SK-N-SH (cell line): ENCODE results near the gene RPH3AL. TPM values are rescaled to one million over a fixed set of nuclear protein-coding genes. Genes with fewer than 3 reads are reported as not detected.

Experiments
- CTCF ChIA-PET: fragments of 300-600, 350-600 bp; formaldehyde crosslinking; extraction: SDS; loops from one replicate; lab custom pipeline; 2021; lab: Yijun Ruan, JAX
- POLR2A ChIA-PET: fragments of 350-600 bp; sonication (Branson Sonifier 250); formaldehyde crosslinking; extraction: SDS; loops from one replicate; lab custom pipeline; 2020; ENCODE audit warnings: antibody characterized with exemption, inconsistent platforms; lab: Yijun Ruan, JAX
- DNase-seq: peaks from one replicate; pipeline ENCODE4 v3.0.0; 2012
- H2AFZ ChIP-seq: fragments of 200-600 bp; sonication (generic); 2 replicates; pipeline ENCODE4 v1.8.1; 2016; ENCODE audit warnings: antibody characterized with exemption, mild to moderate bottlenecking, low read depth
- H3F3A ChIP-seq: fragments of 200-600 bp; sonication (generic); replicated peaks from 2 replicates; pipeline ENCODE3; 2016; ENCODE audit warnings: antibody characterized with exemption, mild to moderate bottlenecking; ENCODE audit not compliant: insufficient read depth
- H3K27ac ChIP-seq, 2 experiments: fragments of 200-500 bp in 1 of 2; fragments of 200-600 bp in 1 of 2; sonication (Bioruptor generic) in 1 of 2; sonication (generic), shearing (Covaris generic) in 1 of 2; 2 replicates each; pipeline versions ENCODE4 v1.5.1 to v1.6.1; 2014 to 2016; ENCODE audit warnings: low read depth in 2 of 2, inconsistent platforms in 1 of 2, low read length in 1 of 2, mild to moderate bottlenecking in 1 of 2, mixed read lengths in 1 of 2
- H3K27me3 ChIP-seq: fragments of 200-600 bp; sonication (generic), shearing (Covaris generic); 2 replicates; pipeline ENCODE4 v1.6.1; 2016; ENCODE audit warnings: mixed run types; ENCODE audit not compliant: insufficient read depth
- H3K36me3 ChIP-seq, 2 experiments: fragments of 200-500 bp in 1 of 2; fragments of 200-600 bp in 1 of 2; sonication (Bioruptor generic) in 1 of 2; sonication (generic) in 1 of 2; replicated peaks in 1 of 2; 2 replicates each; pipeline versions ENCODE3 to v1.5.1; 2014 to 2016; ENCODE audit warnings: low read length in 1 of 2, mild to moderate bottlenecking in 1 of 2; ENCODE audit not compliant: insufficient read depth in 2 of 2, control insufficient read depth in 1 of 2
- H3K4me1 ChIP-seq, 2 experiments: fragments of 200-500 bp in 1 of 2; fragments of 200-600 bp in 1 of 2; sonication (Bioruptor generic) in 1 of 2; sonication (generic), shearing (Covaris generic) in 1 of 2; 2 replicates each; pipeline versions ENCODE4 v1.5.1 to v1.6.1; 2014 to 2016; ENCODE audit warnings: low read depth in 1 of 2, low read length in 1 of 2, mixed run types in 1 of 2; ENCODE audit not compliant: insufficient read depth in 2 of 2, control insufficient read depth in 1 of 2
- H3K4me2 ChIP-seq: fragments of 200-600 bp; sonication (generic), shearing (Covaris generic); 2 replicates; pipeline ENCODE4 v1.6.1; 2017; ENCODE audit warnings: mixed run types
- H3K4me3 ChIP-seq, 2 experiments: fragments of 200-500 bp in 1 of 2; fragments of 200-600 bp in 1 of 2; sonication (Bioruptor generic) in 1 of 2; sonication (generic), shearing (Covaris generic) in 1 of 2; 2 replicates each; pipeline versions ENCODE4 v1.5.1 to v1.8.1; 2014 to 2016; ENCODE audit warnings: low read depth in 2 of 2, inconsistent platforms in 1 of 2, low read length in 1 of 2, mild to moderate bottlenecking in 1 of 2, mixed read lengths in 1 of 2, moderate library complexity in 1 of 2
- H3K79me2 ChIP-seq: fragments of 200-600 bp; sonication (generic); 2 replicates; pipeline ENCODE4 v1.8.1; 2017; ENCODE audit warnings: mild to moderate bottlenecking; ENCODE audit not compliant: insufficient read depth
- H3K9ac ChIP-seq: fragments of 200-600 bp; sonication (generic); 2 replicates; pipeline ENCODE4 v1.6.1; 2017; ENCODE audit warnings: mixed run types
- H3K9me2 ChIP-seq: fragments of 200-600 bp; sonication (generic); 2 replicates; pipeline ENCODE4 v1.6.1; 2017; ENCODE audit warnings: mixed run types
- H3K9me3 ChIP-seq: fragments of 200-600 bp; sonication (generic); 2 replicates; pipeline ENCODE4 v1.6.1; 2017; ENCODE audit warnings: mixed run types, mild to moderate bottlenecking, moderate library complexity
- H4K20me1 ChIP-seq: fragments of 200-600 bp; sonication (generic); 2 replicates; pipeline ENCODE4 v1.6.1; 2017; ENCODE audit warnings: mild to moderate bottlenecking, mixed run types; ENCODE audit not compliant: insufficient read depth
- CHD2 ChIP-seq: fragments of 150-350 bp; IDR thresholded peaks from 2 replicates; pipeline ENCODE4 v1.6.1; 2018; ENCODE audit warnings: low read length; ENCODE audit not compliant: partially characterized antibody
- FOXJ3 ChIP-seq: sonication (generic); formaldehyde crosslinking; IDR thresholded peaks from 2 replicates; pipeline ENCODE4 v1.5.1; 2020; ENCODE audit warnings: mild to moderate bottlenecking, missing genetic modification reagents
- JUND ChIP-seq: IDR thresholded peaks from 2 replicates; pipeline ENCODE4 v1.4.0; 2012
- MEF2A ChIP-seq: IDR thresholded peaks from 2 replicates; pipeline ENCODE4 v1.4.0; 2012; ENCODE audit warnings: low read depth, borderline replicate concordance
- NFIC ChIP-seq: IDR thresholded peaks from 2 replicates; pipeline ENCODE4 v1.4.0; 2012; ENCODE audit warnings: borderline replicate concordance
- NRF1 ChIP-seq: IDR thresholded peaks from 2 replicates; pipeline ENCODE4 v1.6.1; 2012; ENCODE audit warnings: low read depth, mild to moderate bottlenecking, low read length
- PBX3 ChIP-seq: IDR thresholded peaks from 2 replicates; pipeline ENCODE4; 2012
- RAD21 ChIP-seq: IDR thresholded peaks from 2 replicates; pipeline ENCODE4 v1.6.1; 2012; ENCODE audit warnings: mild to moderate bottlenecking, low read length
- RCOR1 ChIP-seq: fragments of 150-350 bp; IDR thresholded peaks from 2 replicates; pipeline ENCODE4 v1.6.1; 2017; ENCODE audit warnings: antibody characterized with exemption, low read length
- RFX5 ChIP-seq: IDR thresholded peaks from 2 replicates; pipeline ENCODE4 v1.6.1; 2012; ENCODE audit warnings: mild to moderate bottlenecking, improper control_type of control experiment, low read length
- TAF1 ChIP-seq: IDR thresholded peaks from 2 replicates; pipeline ENCODE4 v1.6.1; 2012; ENCODE audit warnings: low read depth, mild to moderate bottlenecking, low read length, moderate library complexity, borderline replicate concordance
- USF1 ChIP-seq: IDR thresholded peaks from 2 replicates; pipeline ENCODE4 v1.4.0; 2012; ENCODE audit warnings: low read depth, borderline replicate concordance
- YY1 ChIP-seq: IDR thresholded peaks from 2 replicates; pipeline ENCODE4 v1.4.0; 2012; ENCODE audit warnings: low read depth, mild to moderate bottlenecking
- ZBTB33 ChIP-seq: IDR thresholded peaks from 2 replicates; pipeline ENCODE4 v1.4.0; 2012; ENCODE audit warnings: low read depth, borderline replicate concordance
- WGBS: methylation state at CpG from one replicate; pipeline ENCODE4 v1.1.6; 2017; ENCODE audit warnings: low lambda C conversion rate; 5-methylcytosine and 5-hydroxymethylcytosine counted together
- polyA plus RNA-seq, 3 experiments: library from polyadenylated mRNA; depleted of rRNA; stranded (reverse); fragments of >200 nt; gene quantifications; 2 replicates each; pipeline ENCODE4 v1.2.3, GENCODE V29; 2012
- TF ChIP-seq, protein P1 (sequence below): IDR thresholded peaks from 2 replicates; pipeline ENCODE4 v1.6.1; 2012; ENCODE audit warnings: mild to moderate bottlenecking, low read depth, low read length, moderate library complexity

RPH3AL gene
- polyA plus RNA-seq, 1 of the 3 experiments (the other 2 are of a cell fraction), result 2.9 TPM

- H3K36me3 ChIP-seq, result no peaks in the 10 kb centered on the region
- ChIA-PET POLR2A (no interaction called here), CTCF (interaction anchor here (0.8 kb wide), 1 partner anchor 141 kb away, joined by 3 read pairs; no protein-coding TSS in a partner anchor)
- no peaks in the 10 kb centered on the region for H3K79me2 ChIP-seq
- H3K9me2 ChIP-seq, result no peaks in the 10 kb centered on the region
- H3K4me1 ChIP-seq, result peaks cover 0 to 25% of the 10 kb centered on the region in 2 experiments; a peak in 1 of 4 replicates
- no peak overlapping the region for H2AFZ ChIP-seq
- no peaks in the 10 kb centered on the region for H3F3A ChIP-seq
- no peaks in the 10 kb centered on the region for H4K20me1 ChIP-seq
- H3K4me3 ChIP-seq, result no peak overlapping the region
- no peak overlapping the region for H3K9ac ChIP-seq
- no peak overlapping the region; a peak in 1 of 4 replicates for H3K27ac ChIP-seq
- DNase-seq, result peak; percentile 71
- H3K27me3 ChIP-seq, result no peaks in the 10 kb centered on the region
- H3K4me2 ChIP-seq, result no peak overlapping the region
- peak; percentile 35 for TF ChIP-seq PBX3
- no peak for TF ChIP-seq CHD2
- TF ChIP-seq USF1, result no peak
- TF ChIP-seq ZBTB33, result no peak
- TF ChIP-seq NRF1, result no peak
- no peak for TF ChIP-seq JUND
- no peak for TF ChIP-seq RCOR1
- TF ChIP-seq YY1, result no peak
- TF ChIP-seq NFIC, result peak; percentile 35; the same call in 1 of the 2 replicates
- no peak for TF ChIP-seq RAD21
- TF ChIP-seq MEF2A, result no peak
- no peak for TF ChIP-seq TAF1
- TF ChIP-seq FOXJ3 (CRISPR knock-in tag), result no peak
- TF ChIP-seq, protein P1, sequence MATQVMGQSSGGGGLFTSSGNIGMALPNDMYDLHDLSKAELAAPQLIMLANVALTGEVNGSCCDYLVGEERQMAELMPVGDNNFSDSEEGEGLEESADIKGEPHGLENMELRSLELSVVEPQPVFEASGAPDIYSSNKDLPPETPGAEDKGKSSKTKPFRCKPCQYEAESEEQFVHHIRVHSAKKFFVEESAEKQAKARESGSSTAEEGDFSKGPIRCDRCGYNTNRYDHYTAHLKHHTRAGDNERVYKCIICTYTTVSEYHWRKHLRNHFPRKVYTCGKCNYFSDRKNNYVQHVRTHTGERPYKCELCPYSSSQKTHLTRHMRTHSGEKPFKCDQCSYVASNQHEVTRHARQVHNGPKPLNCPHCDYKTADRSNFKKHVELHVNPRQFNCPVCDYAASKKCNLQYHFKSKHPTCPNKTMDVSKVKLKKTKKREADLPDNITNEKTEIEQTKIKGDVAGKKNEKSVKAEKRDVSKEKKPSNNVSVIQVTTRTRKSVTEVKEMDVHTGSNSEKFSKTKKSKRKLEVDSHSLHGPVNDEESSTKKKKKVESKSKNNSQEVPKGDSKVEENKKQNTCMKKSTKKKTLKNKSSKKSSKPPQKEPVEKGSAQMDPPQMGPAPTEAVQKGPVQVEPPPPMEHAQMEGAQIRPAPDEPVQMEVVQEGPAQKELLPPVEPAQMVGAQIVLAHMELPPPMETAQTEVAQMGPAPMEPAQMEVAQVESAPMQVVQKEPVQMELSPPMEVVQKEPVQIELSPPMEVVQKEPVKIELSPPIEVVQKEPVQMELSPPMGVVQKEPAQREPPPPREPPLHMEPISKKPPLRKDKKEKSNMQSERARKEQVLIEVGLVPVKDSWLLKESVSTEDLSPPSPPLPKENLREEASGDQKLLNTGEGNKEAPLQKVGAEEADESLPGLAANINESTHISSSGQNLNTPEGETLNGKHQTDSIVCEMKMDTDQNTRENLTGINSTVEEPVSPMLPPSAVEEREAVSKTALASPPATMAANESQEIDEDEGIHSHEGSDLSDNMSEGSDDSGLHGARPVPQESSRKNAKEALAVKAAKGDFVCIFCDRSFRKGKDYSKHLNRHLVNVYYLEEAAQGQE, result no peak
- no peak for TF ChIP-seq RFX5
- 74% methylated on average over 8 of the region's 8 CpGs for WGBS
- no peaks in the 10 kb centered on the region for H3K9me3 ChIP-seq
These were observed 1.7 kb downstream of the RPH3AL start for GRCh38 chr17:350706-351448.
